ENCODE measurements around the gene PMEPA1. TPM values are rescaled to one million over a fixed set of nuclear protein-coding genes. Genes with fewer than 3 reads are reported as not detected.

Gene PMEPA1
- total RNA-seq, 1 donor from 2014 or later: 0.14 TPM

DNA sequence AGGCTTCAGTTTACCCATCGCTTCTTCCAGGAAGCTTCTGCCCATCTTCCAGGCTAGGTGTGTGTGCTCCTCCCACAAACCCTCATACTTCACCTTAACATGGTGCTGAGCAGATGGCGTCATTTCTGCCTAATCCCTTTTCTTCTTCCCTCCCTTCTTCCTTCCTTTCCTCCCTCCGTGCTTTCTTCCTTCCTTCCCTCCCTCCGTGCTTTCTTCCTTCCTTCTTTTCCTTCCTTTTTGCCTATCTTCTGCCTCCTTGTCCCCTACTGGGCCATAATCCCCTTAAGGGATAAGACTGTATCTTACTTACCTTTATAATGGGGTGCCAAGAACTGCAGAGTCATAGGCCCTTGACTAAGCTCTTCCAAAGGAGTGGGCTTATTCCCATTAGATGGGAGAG is 27.5 kb upstream of the PMEPA1 start:
- intact Hi-C loops (cut with micrococcal nuclease): no loop called here

DNA sequence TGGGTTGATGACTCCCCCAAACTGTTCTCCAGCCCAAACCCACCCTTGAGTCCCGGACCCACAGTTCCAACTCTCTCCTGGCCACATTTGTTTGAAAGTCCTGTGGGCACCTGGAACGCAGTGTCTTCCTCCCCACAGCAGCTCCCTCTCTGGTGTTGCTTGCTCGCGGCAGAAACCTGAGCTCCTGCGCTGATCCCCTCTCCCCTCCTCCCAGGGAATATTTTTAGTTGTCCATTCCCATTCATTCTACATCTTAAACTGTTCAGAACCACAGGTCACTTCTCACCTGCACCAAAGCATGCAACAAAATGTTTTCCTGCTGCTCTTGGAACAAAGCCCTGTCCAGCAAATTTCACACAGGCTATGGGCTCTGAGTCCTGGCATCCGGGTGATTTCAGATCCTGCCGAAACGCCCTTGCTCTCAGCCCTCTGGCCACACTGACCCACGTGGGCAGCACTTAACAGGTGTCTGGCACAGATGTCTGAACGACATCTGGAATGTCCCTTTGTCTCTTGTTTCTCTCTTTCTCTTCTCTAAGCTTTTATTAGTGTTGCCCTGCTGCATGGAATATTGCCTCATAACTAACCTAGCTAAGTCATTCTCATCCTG is 27.0 kb upstream of the PMEPA1 start:
- intact Hi-C loops (cut with micrococcal nuclease): no loop called here

- intact Hi-C loops (cut with micrococcal nuclease): no loop called here
These were observed 26.3 kb upstream of the PMEPA1 start for GRCh38 chr20:57735831-57736737.

DNA sequence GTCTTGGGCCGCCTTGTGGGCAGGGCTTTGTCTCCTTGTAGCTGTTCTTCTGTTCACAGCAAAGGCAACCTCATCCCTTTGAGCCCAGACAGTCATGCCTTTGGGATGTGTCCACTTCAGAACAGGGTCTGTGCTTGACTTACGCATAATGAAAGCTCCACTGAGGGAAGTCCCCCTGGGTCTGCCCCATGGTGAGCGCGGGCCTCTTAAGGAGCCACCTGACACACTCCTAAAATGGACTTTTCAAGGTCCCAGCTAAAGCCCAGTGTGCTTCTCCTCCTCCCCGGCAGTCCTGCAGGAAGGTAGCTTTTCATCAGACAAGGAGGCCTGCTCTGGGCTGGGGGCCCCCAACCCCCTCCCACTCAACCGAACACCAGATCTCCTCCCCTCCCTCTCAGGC is 24.9 kb upstream of the PMEPA1 start:
- intact Hi-C loops (cut with micrococcal nuclease): no loop called here

DNA sequence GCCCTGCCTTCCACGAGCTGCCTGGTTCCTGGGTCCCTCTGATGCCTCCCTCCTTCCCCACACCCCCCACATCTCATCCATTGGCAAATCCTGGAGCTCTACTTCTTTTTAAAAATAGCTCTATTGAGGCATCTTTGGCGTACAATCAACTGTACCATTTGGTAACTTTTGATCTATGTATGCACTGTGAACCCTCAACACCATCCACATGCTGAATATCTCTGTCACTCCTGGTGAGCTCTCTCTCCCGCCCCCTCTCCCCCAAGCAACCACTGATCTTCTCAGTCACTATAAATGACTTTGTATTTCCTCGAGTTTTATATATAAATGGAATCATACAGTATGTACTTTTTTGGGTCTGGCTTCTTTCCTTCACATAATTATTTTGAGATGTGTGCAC is 22.4 kb upstream of the PMEPA1 start:
- intact Hi-C loops (cut with micrococcal nuclease): no loop called here

DNA sequence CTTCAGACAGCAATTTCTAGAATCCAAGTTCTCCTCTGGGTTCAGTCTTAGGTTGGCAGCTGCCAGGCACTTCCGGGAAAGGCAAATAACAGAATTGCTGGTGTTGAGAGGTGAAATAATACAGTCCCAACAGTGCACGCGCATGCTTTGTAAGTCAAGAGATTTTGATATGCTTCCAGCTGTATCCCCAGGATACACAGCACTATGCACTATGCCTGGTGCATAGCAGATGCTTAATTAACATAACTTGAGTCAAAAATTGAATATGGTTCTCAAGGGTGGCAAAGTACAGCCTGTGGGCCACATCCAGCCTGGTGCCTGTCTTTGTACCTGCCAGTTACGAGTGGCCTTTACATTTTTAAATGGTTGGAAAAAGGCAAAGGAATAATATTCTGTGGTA is 18.9 kb upstream of the PMEPA1 start:
- intact Hi-C loops (cut with micrococcal nuclease): no loop called here

- intact Hi-C loops (cut with micrococcal nuclease): no loop called here
These were observed 18.0 kb upstream of the PMEPA1 start for GRCh38 chr20:57727863-57728262.

DNA sequence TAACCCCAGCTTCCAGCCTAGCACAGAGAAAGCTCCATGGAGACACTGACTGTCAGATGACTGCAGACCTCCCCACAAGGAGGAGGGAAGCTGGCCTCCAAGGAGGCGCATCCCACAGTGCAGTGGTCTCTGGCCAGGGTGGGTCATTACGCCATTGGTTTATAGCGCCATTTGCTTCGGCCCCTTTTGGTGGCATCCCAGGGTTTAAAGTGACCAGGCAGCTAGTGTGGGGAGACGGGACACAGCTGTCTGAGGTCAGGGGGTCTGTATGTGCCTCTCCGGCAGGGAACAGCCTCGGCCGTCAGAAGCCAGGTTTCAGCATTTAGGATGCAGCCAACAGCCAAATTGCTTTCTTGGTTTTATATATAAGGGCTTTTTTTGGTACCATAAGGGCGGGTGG is 15.8 kb upstream of the PMEPA1 start:
- intact Hi-C loops (cut with micrococcal nuclease): no loop called here

DNA sequence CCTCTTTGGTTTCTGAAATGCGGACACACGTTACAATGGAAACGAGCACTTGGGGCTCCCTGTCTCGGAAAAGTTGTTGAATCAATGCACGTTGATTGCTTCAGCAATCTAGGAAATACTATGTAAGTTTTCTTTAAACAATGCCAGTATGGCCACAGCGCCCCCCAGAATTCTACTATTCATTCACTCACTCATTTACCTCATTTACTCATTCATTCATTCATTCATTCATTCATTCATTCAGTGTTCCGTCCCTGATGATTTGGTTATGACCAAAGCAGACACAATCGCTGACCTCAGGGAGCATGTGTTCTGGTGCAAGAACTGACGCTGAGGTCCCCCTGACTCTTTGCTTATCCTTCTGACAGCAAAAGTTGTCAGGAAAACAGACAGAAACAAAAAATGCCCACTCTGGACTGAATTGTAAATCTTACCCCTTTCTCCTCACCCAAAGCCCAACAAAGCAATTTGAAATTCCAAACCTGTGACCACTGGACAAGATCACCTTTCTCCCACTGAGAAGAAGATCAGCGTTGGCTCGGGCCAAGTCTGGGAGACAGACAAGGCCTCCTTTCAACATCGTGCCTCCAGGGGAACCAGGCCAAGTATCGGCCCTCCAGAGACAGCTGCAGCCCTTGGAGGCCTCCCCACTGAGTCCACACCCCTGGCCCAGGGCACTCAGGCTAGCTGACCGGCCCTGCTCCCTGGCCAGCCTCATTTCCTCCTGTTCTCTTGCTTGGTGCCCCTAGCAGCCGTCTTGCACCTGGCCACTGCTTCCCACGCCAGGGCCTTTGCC is 15.0 kb upstream of the PMEPA1 start:
- intact Hi-C loops (cut with micrococcal nuclease): no loop called here

DNA sequence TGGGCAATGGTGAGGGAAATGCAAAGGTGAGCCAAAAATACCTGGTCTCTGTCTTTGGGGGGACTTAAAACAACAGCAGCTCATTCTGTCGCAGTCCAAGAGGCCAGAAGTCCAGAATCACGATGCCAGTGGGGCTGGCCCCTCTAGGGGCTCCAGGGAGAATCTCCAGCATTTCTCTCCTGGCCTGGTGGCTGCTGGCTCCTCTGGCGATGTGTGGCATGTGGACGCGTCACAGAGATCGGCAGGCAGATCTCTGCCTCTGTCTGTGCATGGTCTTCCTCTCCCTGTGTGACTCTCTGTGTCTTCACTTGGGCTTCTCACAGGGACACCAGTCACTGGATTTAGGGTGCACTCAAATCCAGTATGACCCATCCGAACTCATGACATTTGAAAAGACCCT is 14.0 kb upstream of the PMEPA1 start:
- intact Hi-C loops (cut with micrococcal nuclease): no loop called here

GRCh38 chr20:57719951-57720350 is 10.1 kb upstream of the PMEPA1 start:
- intact Hi-C loops (cut with micrococcal nuclease): no loop called here

- intact Hi-C loops (cut with micrococcal nuclease): loop anchor here (1.0 kb wide), 2 partner anchors 8 to 96 kb away; partner anchors contain the start of gene PMEPA1
These were observed 8.7 kb upstream of the PMEPA1 start for GRCh38 chr20:57718490-57719009.

DNA sequence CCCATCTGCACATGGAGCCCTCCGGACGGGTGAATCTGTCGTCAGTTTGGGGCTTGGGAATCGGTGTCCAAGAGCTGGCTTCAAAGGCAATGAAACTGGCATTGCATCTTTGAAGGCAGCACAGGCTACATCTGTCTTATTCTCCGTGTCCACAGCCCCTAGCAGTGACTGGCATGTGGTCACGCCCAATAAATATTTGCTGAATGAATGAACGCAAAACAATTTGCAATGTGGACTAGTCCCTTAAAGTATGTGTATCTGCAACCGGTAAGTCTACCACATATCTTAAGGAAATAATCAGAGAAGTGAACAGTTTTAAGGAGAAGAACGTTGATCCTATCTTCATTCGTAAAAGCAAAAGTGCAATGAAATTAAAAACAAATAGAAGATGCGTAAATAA is 8.0 kb upstream of the PMEPA1 start:
- intact Hi-C loops (cut with micrococcal nuclease): loop anchor here (1.0 kb wide), 2 partner anchors 7 to 95 kb away; partner anchors contain the start of gene PMEPA1

GRCh38 chr20:57716901-57717300 is 7.1 kb upstream of the PMEPA1 start:
- intact Hi-C loops (cut with micrococcal nuclease): no loop called here

GRCh38 chr20:57716202-57716601 is 6.4 kb upstream of the PMEPA1 start:
- intact Hi-C loops (cut with micrococcal nuclease): no loop called here

DNA sequence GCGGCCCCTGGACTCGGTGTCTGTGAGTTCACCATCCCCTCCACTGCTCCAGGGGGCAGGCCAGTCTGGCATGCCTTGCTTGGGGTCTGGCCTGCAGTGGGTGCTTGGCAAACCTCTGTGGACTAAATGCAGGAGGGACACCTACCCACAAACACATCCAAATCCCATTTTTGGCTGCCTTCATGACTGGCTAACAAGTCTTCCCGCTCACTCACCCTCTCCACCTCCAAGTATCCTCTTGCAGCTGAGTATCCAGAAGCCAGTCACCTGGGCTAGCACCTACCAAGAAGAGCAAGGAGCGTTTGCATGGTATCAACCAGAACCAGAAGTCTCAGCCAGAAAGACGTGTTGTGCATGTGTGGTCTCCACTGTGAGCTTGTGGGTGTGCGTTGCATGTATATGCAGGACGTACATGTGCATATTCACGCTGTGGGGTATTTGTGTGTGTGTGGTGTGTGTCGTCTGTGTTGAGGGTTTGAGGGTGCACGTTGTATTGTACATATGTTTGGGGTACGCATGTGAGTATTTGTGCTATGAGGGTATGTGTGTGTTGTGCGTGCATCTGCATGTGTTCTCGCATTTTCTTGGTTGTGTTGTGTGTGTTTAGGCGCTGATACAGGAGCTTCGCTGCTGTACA is 5.6 kb upstream of the PMEPA1 start:
- intact Hi-C loops (cut with micrococcal nuclease): no loop called here

DNA sequence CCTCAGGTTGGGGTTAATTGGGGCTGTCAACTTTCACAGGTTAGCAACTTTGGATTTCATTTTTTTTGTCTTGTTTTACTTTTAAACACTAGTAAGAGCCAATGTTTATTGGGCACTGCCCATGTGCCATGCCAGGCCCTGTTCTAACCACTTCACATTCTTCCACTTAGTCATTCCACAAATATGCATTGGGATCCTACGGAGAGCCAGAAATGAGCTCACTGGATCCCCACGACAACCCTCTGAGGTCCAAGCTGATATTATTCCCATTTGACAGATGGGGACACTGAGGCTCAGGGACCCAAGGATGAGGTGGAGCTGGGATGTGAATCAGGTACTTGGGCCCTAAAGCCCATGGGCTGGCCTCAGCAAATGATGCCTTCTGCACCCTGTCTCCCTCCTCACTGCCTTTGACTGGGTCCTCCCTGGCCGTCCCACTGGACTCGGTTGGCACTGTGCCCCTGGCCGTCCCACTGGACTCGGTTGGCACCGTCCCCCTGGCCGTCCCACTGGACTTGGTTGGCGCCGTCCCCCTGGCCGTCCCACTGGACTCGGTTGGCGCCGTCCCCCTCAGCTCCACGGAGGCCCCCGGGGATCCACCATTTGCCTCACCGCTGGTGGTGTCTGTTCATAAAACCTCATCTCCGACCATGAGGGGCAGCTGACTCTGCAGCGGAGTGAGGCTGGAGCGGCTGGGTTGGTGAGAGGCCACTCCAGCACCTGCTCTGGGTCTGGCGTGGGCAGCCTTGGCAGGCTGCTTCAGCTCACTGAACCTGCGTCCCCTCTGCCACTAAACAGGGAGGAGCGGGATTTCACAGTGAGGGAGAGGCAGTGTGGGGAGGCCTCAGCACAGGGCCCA is 4.8 kb upstream of the PMEPA1 start:
- intact Hi-C loops (cut with micrococcal nuclease): no loop called here

- intact Hi-C loops (cut with micrococcal nuclease): no loop called here
These were observed 4.1 kb upstream of the PMEPA1 start for GRCh38 chr20:57713951-57714350.

- intact Hi-C loops (cut with micrococcal nuclease): no loop called here
These were observed 3.7 kb upstream of the PMEPA1 start for GRCh38 chr20:57713505-57713903.

DNA sequence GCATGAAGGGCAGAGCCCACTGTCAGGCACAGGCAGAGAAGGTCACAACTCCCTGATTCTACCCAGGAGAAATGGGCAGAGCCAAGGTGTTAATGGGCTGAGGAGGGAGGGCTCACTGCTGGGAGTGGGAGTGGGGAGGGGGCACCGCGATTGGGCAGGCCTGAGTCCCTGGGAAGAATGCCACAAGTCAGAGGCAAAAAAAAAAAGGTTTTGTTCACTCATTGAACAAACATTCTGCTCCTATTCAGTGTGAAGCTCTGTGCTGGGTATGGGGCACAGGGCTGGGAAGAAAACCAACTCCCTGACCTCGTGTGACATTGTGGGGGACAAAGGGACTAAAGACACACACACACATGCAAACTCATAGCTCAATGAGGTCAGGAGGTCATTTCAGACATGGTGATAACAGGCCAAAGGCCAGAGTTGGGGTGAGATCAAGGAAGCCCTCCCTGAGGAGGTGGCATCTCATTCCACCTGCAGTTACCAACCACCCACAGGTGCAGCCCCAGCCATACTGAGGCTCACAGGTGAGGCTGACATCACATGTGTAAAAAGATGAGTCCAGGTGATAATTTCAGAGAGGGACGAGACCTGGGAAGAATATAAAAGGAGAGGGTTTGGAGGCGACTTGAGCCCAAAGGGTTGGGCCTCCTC is 3.2 kb upstream of the PMEPA1 start:
- intact Hi-C loops (cut with micrococcal nuclease): no loop called here
